ENCODE results near the gene FEM1C. TPM values are rescaled to one million over a fixed set of nuclear protein-coding genes. Genes with fewer than 3 reads are reported as not detected.

The FEM1C gene
- 26.2 and 29.3 TPM in 2 replicates for total RNA-seq

GRCh38 chr5:115544436-115545350, at the start of gene FEM1C:
Gene FEM1C, minus strand, starts transcription at chr5:115544775. Its CDS starts 1,282 bp downstream, at chr5:115543493.

Other genes starting within 250 kb of the FEM1C start
- 6.1 and 7.3 TPM in 2 replicates for gene CCDC112, start 248.1 kb downstream of the FEM1C start, total RNA-seq
- 3.1 and 6.3 TPM in 2 replicates for gene TICAM2, start 57.7 kb upstream of the FEM1C start, total RNA-seq
- 214 and 242 TPM in 2 replicates for gene TMED7, start 81.3 kb upstream of the FEM1C start, total RNA-seq